GM19455 (cell line): Measurements from ENCODE around the gene IQSEC2.

Source experiments
- ATAC-seq: cut with Tn5 transposase; IDR thresholded peaks from one replicate; pipeline ENCODE4 v1.9.1; 2021; ENCODE audit not compliant: unreplicated experiment

The IQSEC2 gene

DNA sequence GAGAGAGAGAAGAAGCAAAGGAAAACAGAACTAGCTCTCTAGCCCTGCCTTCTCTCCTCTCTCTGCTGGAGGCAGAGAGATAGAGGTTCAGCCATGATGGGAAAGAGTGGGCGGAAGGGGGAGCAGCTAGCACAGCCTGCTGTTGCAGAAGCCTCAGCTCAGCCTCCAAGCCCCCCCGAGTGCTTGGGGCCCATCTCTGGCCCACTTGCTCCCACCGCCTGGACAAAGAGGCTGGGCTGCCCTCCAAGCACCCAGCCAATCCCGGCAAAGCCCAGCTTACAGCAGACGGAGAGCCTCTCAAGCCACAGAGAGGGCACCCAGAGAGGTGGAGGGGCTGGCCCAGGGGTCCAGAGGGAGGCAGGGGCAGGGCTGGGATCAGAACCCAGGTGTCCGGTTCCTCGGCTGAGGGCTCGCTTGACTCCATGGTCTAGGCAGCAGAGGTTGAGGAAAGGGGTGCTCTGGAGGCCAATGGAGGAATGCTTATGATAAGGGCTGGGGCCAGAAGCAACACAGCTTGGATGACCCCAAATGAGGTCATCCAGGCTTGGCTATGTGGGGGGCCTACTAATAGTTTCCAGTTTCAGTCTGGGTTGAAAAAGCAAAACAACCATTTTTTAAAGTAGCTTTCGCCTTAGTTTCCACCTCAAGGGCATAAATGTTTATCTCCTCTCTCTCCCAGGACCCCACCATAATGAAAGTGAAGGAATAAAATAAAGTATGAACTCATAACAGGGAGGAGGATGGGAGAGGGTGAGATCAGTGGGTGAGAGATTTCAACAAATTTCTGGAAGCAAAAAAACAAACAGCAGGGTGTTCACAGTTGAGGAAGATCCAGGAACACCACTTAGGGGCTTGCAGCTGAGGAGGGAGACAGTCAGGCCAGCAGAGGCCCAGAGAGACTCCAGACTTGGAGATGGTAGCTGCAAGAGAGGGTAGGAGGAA, 24.9 kb upstream of the IQSEC2 start:
- ATAC-seq = no peak

GRCh38 chrX:53305219-53305995, 24.0 kb upstream of the IQSEC2 start:
- ATAC-seq = no peak

DNA sequence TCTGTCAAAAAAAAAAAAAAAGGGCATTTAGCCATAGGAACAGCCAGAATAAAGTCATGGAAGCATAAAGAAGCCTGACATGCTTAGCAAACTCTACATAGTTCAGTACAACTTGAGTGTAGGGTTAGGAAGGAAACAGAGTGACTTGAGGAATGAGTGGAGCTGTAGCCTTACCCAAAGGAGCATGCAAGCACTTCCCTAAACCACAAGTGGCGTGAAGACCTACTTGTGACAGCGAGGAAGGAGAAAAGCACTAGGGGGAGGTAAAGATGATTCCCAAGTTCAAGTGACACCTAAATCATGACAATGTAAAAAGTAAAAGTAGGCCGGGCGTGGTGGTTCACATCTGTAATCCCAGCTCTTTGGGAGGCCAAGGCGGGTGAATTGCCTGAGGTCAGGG, 21.8 kb upstream of the IQSEC2 start:
- ATAC-seq = no peak

GRCh38 chrX:53300157-53300556, 18.8 kb upstream of the IQSEC2 start:
- ATAC-seq = no peak

DNA sequence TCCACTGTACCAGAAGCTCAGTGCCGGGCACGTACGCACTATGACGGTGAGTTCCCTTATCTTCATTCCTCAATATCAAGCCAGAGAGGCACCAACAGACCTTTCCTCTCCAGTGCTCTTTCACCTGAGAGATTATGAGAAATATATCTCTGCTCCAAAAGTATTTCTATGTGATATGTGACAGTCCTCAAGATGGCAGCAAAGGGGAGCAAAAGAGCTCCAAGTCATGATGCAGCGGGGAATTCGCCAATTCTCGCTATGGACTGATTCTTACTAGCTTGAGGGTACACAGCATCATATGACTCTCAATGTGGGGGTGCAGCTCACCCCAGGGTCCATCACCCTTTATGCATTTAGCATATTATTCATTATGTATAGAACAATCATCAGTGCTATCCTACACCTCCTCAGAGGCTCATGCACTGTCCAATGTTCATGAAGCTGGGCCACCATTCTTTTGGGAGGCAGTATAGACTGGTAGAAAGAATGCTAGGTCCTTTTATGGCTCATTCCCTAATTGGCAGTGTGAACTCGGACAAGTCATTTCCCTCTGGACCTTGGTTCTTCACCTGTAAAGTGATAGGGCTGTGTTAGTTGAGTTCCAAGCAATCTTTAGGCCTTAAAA, 12.8 kb upstream of the IQSEC2 start:
- no peak for ATAC-seq

DNA sequence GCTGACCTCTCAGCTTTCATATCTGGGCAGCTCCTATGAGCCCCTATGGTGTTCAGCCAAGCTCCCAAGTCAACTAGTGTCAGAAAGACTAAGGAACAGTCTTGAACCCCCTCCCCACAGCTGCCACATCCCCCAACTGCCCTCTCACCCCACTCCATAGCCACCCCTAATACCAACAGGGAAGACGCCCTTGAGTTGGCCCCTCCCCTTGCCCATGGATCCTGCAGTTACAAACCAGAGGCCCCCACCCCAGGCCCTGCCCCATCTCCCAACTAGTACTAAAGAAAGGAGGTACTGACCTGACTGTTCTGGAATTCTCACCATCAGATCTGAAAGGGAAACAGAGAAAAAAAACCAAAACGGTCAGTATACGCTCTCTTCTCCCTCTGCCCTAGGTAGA, 10.2 kb upstream of the IQSEC2 start:
- no peak for ATAC-seq

GRCh38 chrX:53290441-53291041, 9.2 kb upstream of the IQSEC2 start:
- no peak for ATAC-seq

GRCh38 chrX:53288189-53288588, 6.8 kb upstream of the IQSEC2 start:
- ATAC-seq = no peak

GRCh38 chrX:53287493-53288138, 6.2 kb upstream of the IQSEC2 start:
- no peak for ATAC-seq

DNA sequence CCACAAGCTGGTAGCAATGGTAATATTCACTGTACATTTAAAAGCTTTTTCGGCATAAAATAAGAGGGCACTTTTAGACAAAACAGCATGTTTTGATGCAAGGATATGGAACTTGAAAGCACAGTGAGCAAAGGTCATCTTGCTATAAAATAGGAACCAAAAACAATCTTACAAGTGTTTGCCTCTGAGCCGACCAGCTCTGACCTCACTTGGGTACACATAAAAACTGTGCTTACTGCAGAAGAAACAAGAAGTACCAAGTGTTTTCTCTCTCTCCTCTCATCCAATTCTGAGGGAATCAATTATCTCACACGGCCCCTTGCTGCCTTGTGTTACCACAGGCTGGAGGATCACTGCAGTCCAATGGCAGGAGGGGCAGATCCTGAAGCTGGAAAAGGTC, 4.8 kb upstream of the IQSEC2 start:
- ATAC-seq = no peak

GRCh38 chrX:53285591-53285990, 4.2 kb upstream of the IQSEC2 start:
- ATAC-seq = no peak

DNA sequence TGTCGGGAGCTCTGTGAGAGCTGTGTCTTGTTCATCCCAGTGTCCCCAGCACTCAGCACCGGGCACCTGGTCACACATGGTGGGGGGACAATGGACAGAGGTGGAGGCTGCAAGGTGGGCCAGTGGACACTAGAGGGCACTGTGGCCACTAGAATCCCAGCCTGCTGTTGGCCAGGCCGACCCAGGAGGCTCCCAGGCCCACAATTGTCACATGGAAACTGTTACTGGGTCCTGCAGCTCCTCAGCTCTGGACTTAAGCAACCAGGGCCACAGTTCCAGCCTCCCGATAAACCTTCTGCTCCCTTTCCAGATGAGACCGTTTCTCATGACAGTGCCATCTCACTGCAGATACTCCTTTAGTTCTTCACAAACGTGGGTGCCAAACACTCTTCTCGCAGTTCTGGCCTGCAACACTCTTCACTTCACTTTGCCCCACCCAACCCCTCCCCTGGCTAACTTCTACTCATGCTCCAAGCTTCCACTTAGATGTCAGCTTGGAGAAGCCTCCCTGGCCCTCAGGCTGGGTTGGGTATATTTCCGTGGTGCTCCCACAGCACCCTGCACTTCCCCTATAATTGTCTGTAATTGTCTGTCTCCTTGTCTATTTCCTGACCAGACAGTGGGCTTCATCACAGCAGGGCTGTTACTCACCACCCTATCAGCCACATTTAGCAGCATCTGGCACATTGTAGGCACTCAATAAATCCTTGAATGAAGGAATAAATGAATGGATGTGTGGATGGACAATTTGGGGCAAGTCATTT, 3.5 kb upstream of the IQSEC2 start:
- ATAC-seq = no peak

DNA sequence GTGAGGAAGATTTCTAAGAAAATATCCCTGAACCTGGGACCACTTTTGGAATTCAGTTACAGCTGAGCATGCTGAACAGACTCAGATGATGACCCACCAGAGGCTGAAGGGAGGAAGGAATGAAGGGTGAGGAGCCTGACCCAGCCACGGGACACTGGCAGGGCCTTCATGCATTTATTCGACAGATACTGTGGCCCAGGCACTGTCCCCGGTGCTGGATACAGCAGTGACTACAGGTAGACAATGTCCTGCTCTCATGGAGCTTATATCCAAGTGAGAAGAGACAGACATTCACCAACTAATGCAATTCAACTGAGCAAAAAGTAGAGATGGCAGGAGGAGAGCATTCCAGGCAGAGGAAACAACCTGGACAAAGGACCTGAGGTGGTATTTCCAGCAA, 2.2 kb upstream of the IQSEC2 start:
- no peak for ATAC-seq

DNA sequence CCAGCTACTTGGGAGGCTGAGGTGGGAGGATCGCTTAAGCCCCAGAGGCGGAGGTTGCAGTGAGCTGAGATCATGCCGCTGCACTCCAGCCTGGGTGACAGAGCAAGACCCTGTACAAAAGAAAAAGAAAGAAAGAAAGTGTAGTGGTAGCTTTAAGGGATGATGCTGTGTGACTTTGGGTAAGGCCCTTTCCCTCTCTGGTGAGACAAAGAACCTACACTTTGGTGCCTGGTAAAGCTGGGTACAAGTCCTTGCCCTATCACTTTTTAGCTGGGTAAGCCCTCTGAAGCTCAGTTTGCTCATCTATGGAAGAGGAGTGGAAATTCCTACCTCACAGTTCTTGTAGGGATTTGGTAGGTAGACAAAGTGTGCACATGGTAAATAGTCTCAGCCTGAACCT, 1.7 kb upstream of the IQSEC2 start:
- no peak for ATAC-seq

- no peak for ATAC-seq
Measured at GRCh38 chrX:53281963-53282695, 745 bp upstream of the IQSEC2 start.

- no peak for ATAC-seq
Measured at GRCh38 chrX:53280331-53281320, 758 bp downstream of the IQSEC2 start.

GRCh38 chrX:53279296-53280237, 1.8 kb downstream of the IQSEC2 start:
- ATAC-seq = no peak
